Lower leg skin (tissue), 3 donors: ENCODE data around the gene OR5D16.

Source experiments
- POLR2A ChIP-seq, 2 donors: fragments of 450-650 bp; IDR thresholded peaks; one replicate each; pipeline ENCODE4 v1.6.1; 2016 to 2017; ENCODE audit warnings: antibody characterized with exemption in 2 of 2, mild to moderate bottlenecking in 1 of 2, moderate library complexity in 1 of 2
- TF ChIP-seq, protein P1 (sequence below), 3 donors: fragments of 450-650 bp; IDR thresholded peaks; one replicate each; pipeline ENCODE4 v1.5.1; 2016; ENCODE audit warnings: antibody characterized with exemption in 3 of 3, mild to moderate bottlenecking in 3 of 3, moderate library complexity in 2 of 3

DNA sequence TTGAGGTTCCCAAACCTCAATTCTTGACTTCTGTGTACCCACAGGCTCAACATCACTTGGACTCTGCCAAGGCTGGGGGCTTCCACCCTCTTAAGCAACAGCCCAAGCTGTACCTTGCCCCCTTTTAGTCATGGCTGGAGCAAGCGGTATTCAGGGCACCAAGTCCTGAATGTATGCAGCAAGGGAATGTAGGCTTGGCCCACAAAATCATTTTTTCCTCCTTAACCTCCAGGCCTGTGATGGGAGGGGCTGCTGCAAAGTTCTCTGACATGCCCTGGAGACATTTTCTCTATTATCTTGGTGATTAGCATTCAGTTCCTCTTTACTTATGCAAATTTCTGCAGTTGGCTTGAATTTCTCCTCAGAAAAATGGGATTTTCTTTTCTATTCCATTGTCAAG is 32.3 kb upstream of the OR5D16 start:
- TF ChIP-seq, protein P1, sequence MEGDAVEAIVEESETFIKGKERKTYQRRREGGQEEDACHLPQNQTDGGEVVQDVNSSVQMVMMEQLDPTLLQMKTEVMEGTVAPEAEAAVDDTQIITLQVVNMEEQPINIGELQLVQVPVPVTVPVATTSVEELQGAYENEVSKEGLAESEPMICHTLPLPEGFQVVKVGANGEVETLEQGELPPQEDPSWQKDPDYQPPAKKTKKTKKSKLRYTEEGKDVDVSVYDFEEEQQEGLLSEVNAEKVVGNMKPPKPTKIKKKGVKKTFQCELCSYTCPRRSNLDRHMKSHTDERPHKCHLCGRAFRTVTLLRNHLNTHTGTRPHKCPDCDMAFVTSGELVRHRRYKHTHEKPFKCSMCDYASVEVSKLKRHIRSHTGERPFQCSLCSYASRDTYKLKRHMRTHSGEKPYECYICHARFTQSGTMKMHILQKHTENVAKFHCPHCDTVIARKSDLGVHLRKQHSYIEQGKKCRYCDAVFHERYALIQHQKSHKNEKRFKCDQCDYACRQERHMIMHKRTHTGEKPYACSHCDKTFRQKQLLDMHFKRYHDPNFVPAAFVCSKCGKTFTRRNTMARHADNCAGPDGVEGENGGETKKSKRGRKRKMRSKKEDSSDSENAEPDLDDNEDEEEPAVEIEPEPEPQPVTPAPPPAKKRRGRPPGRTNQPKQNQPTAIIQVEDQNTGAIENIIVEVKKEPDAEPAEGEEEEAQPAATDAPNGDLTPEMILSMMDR (IDR thresholded peaks at IDR 0.05), result no peak
- TF ChIP-seq POLR2A (IDR thresholded peaks at IDR 0.05), result no peak
